Glomerular visceral epithelial cell (primary cell): Measurements from ENCODE around the gene TMEM35A.
"Not testable (repeated sequence)": the region's sequence is repeated elsewhere in the genome, so short reads cannot be mapped to it uniquely, and the experiment has no call there.

Source experiments
- DNase-seq: peaks from one replicate; pipeline ENCODE4 v3.0.0-alpha.2; 2016; ENCODE audit errors: extremely low spot score

The TMEM35A gene

DNA sequence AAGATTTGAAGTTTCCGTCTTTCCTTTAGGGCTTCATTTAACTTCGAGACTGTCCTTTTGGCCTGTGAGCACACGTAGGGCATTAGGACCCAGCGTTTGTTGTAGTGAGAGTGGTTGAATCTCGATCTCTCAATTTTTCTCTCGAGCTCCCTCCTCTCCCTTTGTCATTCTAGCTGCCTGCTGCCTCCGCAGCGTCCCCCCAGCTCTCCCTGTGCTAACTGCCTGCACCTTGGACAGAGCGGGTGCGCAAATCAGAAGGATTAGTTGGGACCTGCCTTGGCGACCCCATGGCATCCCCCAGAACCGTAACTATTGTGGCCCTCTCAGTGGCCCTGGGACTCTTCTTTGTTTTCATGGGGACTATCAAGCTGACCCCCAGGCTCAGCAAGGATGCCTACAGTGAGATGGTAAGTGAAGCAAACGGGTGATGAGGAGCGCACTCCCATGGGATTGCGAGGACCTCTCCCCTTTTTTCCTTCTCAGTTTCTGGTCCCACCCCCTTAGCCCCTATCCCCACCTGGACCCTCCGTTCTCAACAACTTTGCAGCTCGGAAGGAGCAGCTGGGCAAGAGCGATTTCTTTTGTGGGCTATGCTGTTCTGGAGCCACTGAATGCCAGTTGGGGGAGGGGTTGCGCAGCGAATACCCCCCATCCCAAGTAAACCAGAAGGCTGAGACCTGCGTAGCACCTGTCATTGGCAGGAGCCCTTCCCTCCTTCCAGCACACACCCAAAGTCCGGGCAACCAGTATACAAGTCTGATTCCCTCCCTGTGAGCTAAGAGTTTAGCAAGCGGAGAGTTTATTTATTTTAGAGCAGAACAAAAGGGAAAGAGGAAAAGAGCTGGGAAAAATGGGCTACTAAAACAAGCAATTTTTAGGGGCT lies at the start of gene TMEM35A:
Gene TMEM35A (plus strand): TSS at position 164 of the 883 bp plus-strand sequence. CDS start 124 bp downstream, at position 288.
- no peak for DNase-seq

DNA sequence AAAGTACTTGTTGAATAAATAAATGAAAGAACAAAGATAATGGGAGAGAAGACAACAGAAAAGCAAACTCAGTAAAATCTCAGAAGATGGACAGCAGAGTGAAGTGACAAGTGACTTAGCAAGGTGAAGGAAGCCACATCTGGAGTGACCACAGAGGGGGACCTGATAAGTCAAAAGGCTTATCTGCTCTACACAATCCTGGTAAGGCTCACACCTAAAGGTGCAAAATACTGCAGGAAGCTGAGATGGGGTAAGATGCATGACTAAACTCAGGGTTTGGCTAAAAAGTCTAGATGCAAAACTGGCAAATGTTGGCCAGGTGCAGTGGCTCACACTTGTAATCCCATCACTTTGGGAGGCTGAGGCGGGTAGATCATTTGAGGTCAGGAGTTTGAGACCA lies 49.0 kb upstream of the TMEM35A start:
- no peak for DNase-seq

DNA sequence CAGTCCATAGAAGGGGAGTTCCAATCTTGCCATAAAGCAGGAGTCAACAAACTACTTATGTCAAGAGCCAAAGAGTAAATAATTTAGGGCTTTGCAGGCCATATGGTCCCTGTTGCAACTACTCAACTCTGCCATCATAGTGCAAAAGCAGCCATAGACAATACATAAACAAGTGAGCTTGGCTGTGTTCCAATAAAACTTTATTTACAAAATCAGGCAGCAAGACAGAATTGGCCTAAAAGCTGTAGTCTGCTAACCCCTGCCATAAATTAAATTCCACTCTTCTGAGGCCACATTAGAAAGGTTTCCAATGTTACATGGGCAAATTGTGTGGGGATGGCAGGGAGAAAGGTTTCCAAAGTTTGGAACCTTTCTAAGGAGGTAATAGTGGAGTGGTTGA lies 41.4 kb upstream of the TMEM35A start:
- no peak for DNase-seq

DNA sequence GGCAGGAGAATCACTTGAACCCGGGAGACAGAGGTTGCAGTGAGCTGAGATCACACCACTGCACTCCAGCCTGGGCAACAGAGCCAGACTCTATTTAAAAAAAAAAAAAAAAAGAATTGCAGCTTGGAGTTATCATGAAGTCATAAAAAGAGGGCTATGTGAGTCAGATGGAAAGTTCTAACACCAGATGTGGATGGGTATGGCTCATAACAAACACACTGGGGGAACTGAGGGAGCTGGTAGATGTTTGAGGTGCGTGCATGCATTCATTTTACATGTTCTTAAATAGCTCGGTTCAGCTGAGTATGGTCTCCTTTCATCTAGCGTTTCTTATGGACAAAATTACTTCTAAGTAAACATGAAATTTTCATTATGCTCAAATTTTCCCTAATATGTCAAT lies 38.5 kb upstream of the TMEM35A start:
- DNase-seq: no peak

GRCh38 chrX:101051153-101051548 lies 27.5 kb upstream of the TMEM35A start:
- no peak for DNase-seq

- peak; percentile 72 for DNase-seq
Observed at GRCh38 chrX:101051549-101052302, 27.0 kb upstream of the TMEM35A start, which contains the start of gene TRMT2B. TSS of gene TRMT2B (minus strand) at chrX:101052111. CDS start at chrX:101042289, 9,822 bp downstream.

DNA sequence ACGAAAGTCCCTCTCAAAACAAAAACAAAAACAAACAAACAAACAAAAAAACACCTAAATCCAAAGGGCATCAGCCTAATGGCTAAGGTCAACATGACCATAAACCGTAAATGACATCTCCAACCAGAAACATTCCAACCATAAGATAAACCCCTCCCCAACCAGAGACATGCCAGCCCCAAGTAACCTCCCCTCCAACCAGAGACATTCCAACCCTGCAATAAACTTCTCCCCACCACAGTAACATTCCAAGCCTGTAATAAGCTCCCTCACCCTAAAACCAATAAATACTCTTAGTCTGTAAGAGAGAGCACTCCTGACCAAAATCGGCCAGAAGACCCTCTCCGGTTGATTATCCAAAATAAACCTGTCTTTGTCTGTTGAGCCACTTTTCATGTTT lies 22.1 kb upstream of the TMEM35A start:
- DNase-seq: not testable (repeated sequence)

- peak; percentile 1 for DNase-seq
Observed at GRCh38 chrX:101057093-101057714, 21.5 kb upstream of the TMEM35A start.

GRCh38 chrX:101062176-101062575 lies 16.5 kb upstream of the TMEM35A start:
- no peak for DNase-seq

DNA sequence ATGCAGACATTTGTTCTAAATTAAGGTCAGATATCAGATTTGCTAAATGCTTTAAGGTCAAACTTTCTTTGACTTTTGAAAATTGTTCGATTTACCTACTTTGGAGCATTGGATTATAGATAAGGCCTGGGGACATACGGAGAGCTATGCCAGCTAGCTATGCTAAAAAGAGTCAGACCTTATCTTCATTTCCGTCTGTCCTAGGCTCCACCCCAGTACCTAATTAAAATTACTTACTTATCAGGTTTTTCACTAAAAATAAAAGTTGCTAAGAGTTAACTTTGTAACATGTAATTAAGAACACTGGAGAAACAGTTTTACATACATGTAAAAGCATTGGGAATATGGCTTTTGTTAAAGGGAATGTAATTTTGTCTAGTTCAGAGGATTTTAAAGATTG lies 7.1 kb upstream of the TMEM35A start:
- DNase-seq: no peak

GRCh38 chrX:101079736-101080270 lies 1.1 kb downstream of the TMEM35A start:
- DNase-seq: no peak

GRCh38 chrX:101080326-101081124 lies 1.8 kb downstream of the TMEM35A start:
- DNase-seq: no peak

DNA sequence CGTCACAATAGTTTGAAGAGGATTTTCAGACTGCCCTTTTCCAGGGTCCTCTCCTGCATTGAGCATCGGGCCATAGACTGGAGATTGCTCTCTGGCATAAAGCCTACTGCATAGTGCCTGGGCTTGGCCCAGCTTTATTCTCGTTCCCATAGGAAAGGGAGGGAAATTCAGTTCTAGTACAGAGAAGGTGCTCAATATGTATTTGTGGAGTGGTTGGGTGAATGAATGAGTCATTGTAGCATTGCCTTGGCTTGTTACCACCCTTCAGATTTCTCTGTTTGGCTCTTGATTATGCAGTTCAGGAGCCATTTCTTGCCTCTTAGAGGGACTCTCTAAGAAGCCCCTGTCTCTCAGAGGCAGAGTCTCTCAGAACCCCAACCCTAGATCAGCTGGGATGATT lies 2.6 kb downstream of the TMEM35A start:
- no peak for DNase-seq

GRCh38 chrX:101091817-101092216 lies 13.1 kb downstream of the TMEM35A start:
- DNase-seq: no peak

GRCh38 chrX:101097546-101098453 lies 19.1 kb downstream of the TMEM35A start, which contains the start of gene CENPI:
TSS of gene CENPI (plus strand) at chrX:101098204. CDS start at chrX:101101071, 2,867 bp downstream.
- peak; percentile 93 for DNase-seq

DNA sequence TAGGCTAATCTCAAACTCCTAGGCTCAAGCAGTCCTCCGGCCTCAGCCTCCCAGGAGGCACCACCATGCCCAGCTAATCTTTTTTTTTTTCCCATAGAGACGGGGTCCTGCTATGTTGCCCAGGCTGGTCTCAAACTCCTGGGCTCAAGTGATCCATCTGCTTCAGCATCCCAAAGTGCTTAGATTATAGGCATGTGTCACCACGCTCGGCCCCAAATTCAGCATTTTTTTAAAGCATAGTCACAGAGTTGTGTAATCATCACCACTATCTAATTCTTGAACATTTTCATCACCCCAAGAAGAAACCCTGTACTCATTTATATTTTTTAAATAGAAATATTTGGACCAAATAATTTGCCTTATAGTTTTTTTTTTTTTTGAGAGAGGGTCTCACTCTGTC lies 29.6 kb downstream of the TMEM35A start:
- no peak for DNase-seq

- no peak for DNase-seq
Observed at GRCh38 chrX:101117701-101118100, 39.0 kb downstream of the TMEM35A start.

DNA sequence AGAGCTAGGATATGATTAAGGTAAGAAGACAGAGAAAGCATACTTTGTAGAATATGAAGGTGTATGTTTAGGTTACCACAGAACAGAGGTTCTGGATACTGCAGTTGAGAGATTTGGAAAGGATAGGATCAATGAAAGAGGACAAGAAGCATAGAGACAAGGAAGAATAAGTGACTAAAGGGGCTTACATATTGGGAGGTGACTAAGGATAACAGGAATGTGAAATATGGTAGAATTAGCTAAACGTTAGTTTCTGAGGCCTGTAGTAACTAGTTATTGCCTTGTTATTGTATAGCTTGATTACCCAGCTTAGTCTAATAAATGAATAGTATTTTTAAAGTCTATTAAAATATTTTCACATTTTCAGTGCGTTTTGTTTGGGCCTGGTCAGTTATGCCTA lies 57.6 kb downstream of the TMEM35A start:
- no peak for DNase-seq
